Suprapubic skin (tissue), 4 donors: ENCODE results near the gene PIK3AP1.

Source experiments
- EP300 ChIP-seq: sonication (generic); formaldehyde crosslinking; IDR thresholded peaks from one replicate; pipeline ENCODE4 v1.6.1; 2017; ENCODE audit warnings: antibody characterized with exemption
- POLR2A ChIP-seq, 2 donors: fragments of 450-650 bp; IDR thresholded peaks; one replicate each; pipeline ENCODE4 v1.6.1; 2017; ENCODE audit warnings: antibody characterized with exemption in 2 of 2, mild to moderate bottlenecking in 2 of 2, moderate library complexity in 2 of 2
- POLR2AphosphoS5 ChIP-seq, 3 donors: sonication (generic); formaldehyde crosslinking; IDR thresholded peaks; one replicate each; pipeline ENCODE4 v1.6.1; 2017; ENCODE audit warnings: antibody characterized with exemption in 3 of 3
- TF ChIP-seq, protein P1 (sequence below), 2 donors: fragments of 200-600 bp in 1 of 2; fragments of 450-650 bp in 1 of 2; sonication (generic) in 1 of 2; IDR thresholded peaks; one replicate each; pipeline ENCODE4 v1.5.1; 2016 to 2019; ENCODE audit warnings: antibody characterized with exemption in 2 of 2, mild to moderate bottlenecking in 1 of 2, moderate library complexity in 1 of 2

DNA sequence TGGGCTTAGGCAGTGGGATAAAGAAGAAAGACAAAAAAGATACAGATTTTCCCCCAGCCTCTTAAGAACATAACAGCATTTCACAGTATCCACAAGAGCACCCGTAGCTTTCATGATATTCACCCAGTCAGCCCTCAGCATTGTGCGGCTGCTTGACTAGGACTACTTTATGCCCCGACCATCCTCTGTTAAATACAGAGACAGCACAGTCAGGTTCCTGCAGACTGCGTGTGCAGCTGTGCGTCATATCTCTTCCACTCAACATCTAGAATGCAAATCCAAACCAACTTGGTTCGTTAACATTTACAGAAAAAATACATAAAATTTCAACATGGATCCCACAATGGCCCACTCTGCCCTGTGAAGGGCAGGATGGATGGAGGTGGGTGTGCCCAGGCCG lies 33.8 kb downstream of the PIK3AP1 start:
- TF ChIP-seq, protein P1, sequence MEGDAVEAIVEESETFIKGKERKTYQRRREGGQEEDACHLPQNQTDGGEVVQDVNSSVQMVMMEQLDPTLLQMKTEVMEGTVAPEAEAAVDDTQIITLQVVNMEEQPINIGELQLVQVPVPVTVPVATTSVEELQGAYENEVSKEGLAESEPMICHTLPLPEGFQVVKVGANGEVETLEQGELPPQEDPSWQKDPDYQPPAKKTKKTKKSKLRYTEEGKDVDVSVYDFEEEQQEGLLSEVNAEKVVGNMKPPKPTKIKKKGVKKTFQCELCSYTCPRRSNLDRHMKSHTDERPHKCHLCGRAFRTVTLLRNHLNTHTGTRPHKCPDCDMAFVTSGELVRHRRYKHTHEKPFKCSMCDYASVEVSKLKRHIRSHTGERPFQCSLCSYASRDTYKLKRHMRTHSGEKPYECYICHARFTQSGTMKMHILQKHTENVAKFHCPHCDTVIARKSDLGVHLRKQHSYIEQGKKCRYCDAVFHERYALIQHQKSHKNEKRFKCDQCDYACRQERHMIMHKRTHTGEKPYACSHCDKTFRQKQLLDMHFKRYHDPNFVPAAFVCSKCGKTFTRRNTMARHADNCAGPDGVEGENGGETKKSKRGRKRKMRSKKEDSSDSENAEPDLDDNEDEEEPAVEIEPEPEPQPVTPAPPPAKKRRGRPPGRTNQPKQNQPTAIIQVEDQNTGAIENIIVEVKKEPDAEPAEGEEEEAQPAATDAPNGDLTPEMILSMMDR (IDR thresholded peaks at IDR 0.05), result no peak
- TF ChIP-seq POLR2A (IDR thresholded peaks at IDR 0.05) (no peak), POLR2AphosphoS5 (IDR thresholded peaks at IDR 0.05) (no peak), EP300 (no peak)
